SK-N-SH (cell line): ENCODE results near the gene LMBR1. TPM values are rescaled to one million over a fixed set of nuclear protein-coding genes. Genes with fewer than 3 reads are reported as not detected.
"Not testable (repeated sequence)": the region's sequence is repeated elsewhere in the genome, so short reads cannot be mapped to it uniquely, and the experiment has no call there.

Experiments
- CTCF ChIA-PET: fragments of 300-600, 350-600 bp; formaldehyde crosslinking; extraction: SDS; loops from one replicate; lab custom pipeline; 2021; lab: Yijun Ruan, JAX
- POLR2A ChIA-PET: fragments of 350-600 bp; sonication (Branson Sonifier 250); formaldehyde crosslinking; extraction: SDS; loops from one replicate; lab custom pipeline; 2020; ENCODE audit warnings: antibody characterized with exemption, inconsistent platforms; lab: Yijun Ruan, JAX
- DNase-seq: peaks from one replicate; pipeline ENCODE4 v3.0.0; 2012
- H2AFZ ChIP-seq: fragments of 200-600 bp; sonication (generic); 2 replicates; pipeline ENCODE4 v1.8.1; 2016; ENCODE audit warnings: antibody characterized with exemption, mild to moderate bottlenecking, low read depth
- H3F3A ChIP-seq: fragments of 200-600 bp; sonication (generic); replicated peaks from 2 replicates; pipeline ENCODE3; 2016; ENCODE audit warnings: antibody characterized with exemption, mild to moderate bottlenecking; ENCODE audit not compliant: insufficient read depth
- H3K27ac ChIP-seq, 2 experiments: fragments of 200-500 bp in 1 of 2; fragments of 200-600 bp in 1 of 2; sonication (Bioruptor generic) in 1 of 2; sonication (generic), shearing (Covaris generic) in 1 of 2; 2 replicates each; pipeline versions ENCODE4 v1.5.1 to v1.6.1; 2014 to 2016; ENCODE audit warnings: low read depth in 2 of 2, inconsistent platforms in 1 of 2, low read length in 1 of 2, mild to moderate bottlenecking in 1 of 2, mixed read lengths in 1 of 2
- H3K27me3 ChIP-seq: fragments of 200-600 bp; sonication (generic), shearing (Covaris generic); 2 replicates; pipeline ENCODE4 v1.6.1; 2016; ENCODE audit warnings: mixed run types; ENCODE audit not compliant: insufficient read depth
- H3K36me3 ChIP-seq, 2 experiments: fragments of 200-500 bp in 1 of 2; fragments of 200-600 bp in 1 of 2; sonication (Bioruptor generic) in 1 of 2; sonication (generic) in 1 of 2; replicated peaks in 1 of 2; 2 replicates each; pipeline versions ENCODE3 to v1.5.1; 2014 to 2016; ENCODE audit warnings: low read length in 1 of 2, mild to moderate bottlenecking in 1 of 2; ENCODE audit not compliant: insufficient read depth in 2 of 2, control insufficient read depth in 1 of 2
- H3K4me1 ChIP-seq, 2 experiments: fragments of 200-500 bp in 1 of 2; fragments of 200-600 bp in 1 of 2; sonication (Bioruptor generic) in 1 of 2; sonication (generic), shearing (Covaris generic) in 1 of 2; 2 replicates each; pipeline versions ENCODE4 v1.5.1 to v1.6.1; 2014 to 2016; ENCODE audit warnings: low read depth in 1 of 2, low read length in 1 of 2, mixed run types in 1 of 2; ENCODE audit not compliant: insufficient read depth in 2 of 2, control insufficient read depth in 1 of 2
- H3K4me2 ChIP-seq: fragments of 200-600 bp; sonication (generic), shearing (Covaris generic); 2 replicates; pipeline ENCODE4 v1.6.1; 2017; ENCODE audit warnings: mixed run types
- H3K4me3 ChIP-seq, 2 experiments: fragments of 200-500 bp in 1 of 2; fragments of 200-600 bp in 1 of 2; sonication (Bioruptor generic) in 1 of 2; sonication (generic), shearing (Covaris generic) in 1 of 2; 2 replicates each; pipeline versions ENCODE4 v1.5.1 to v1.8.1; 2014 to 2016; ENCODE audit warnings: low read depth in 2 of 2, inconsistent platforms in 1 of 2, low read length in 1 of 2, mild to moderate bottlenecking in 1 of 2, mixed read lengths in 1 of 2, moderate library complexity in 1 of 2
- H3K79me2 ChIP-seq: fragments of 200-600 bp; sonication (generic); 2 replicates; pipeline ENCODE4 v1.8.1; 2017; ENCODE audit warnings: mild to moderate bottlenecking; ENCODE audit not compliant: insufficient read depth
- H3K9ac ChIP-seq: fragments of 200-600 bp; sonication (generic); 2 replicates; pipeline ENCODE4 v1.6.1; 2017; ENCODE audit warnings: mixed run types
- H3K9me2 ChIP-seq: fragments of 200-600 bp; sonication (generic); 2 replicates; pipeline ENCODE4 v1.6.1; 2017; ENCODE audit warnings: mixed run types
- H3K9me3 ChIP-seq: fragments of 200-600 bp; sonication (generic); 2 replicates; pipeline ENCODE4 v1.6.1; 2017; ENCODE audit warnings: mixed run types, mild to moderate bottlenecking, moderate library complexity
- H4K20me1 ChIP-seq: fragments of 200-600 bp; sonication (generic); 2 replicates; pipeline ENCODE4 v1.6.1; 2017; ENCODE audit warnings: mild to moderate bottlenecking, mixed run types; ENCODE audit not compliant: insufficient read depth
- ELF1 ChIP-seq: IDR thresholded peaks from 2 replicates; pipeline ENCODE4 v1.4.0; 2012
- EP300 ChIP-seq, 2 experiments: IDR thresholded peaks; 2 replicates each; pipeline versions ENCODE4 v1.4.0 to v1.6.1; 2012; ENCODE audit warnings: borderline replicate concordance in 1 of 2, low read depth in 1 of 2, low read length in 1 of 2
- FOSL2 ChIP-seq: IDR thresholded peaks from 2 replicates; pipeline ENCODE4 v1.4.0; 2012; ENCODE audit warnings: low read depth, mild to moderate bottlenecking, moderate library complexity, borderline replicate concordance
- FOXM1 ChIP-seq: IDR thresholded peaks from 2 replicates; pipeline ENCODE4 v1.4.0; 2012; ENCODE audit warnings: low read depth, mild to moderate bottlenecking
- MEF2A ChIP-seq: IDR thresholded peaks from 2 replicates; pipeline ENCODE4 v1.4.0; 2012; ENCODE audit warnings: low read depth, borderline replicate concordance
- MXI1 ChIP-seq: IDR thresholded peaks from 2 replicates; pipeline ENCODE4 v1.6.1; 2012; ENCODE audit warnings: mild to moderate bottlenecking, low read depth, low read length, improper control_type of control experiment
- NFIC ChIP-seq: IDR thresholded peaks from 2 replicates; pipeline ENCODE4 v1.4.0; 2012; ENCODE audit warnings: borderline replicate concordance
- RXRA ChIP-seq: IDR thresholded peaks from 2 replicates; pipeline ENCODE4 v1.4.0; 2012; ENCODE audit warnings: low read depth, mild to moderate bottlenecking, borderline replicate concordance
- SIN3A ChIP-seq: IDR thresholded peaks from 2 replicates; pipeline ENCODE4 v1.6.1; 2012; ENCODE audit warnings: low read depth, mild to moderate bottlenecking, low read length, moderate library complexity, borderline replicate concordance
- TEAD4 ChIP-seq: IDR thresholded peaks from 2 replicates; pipeline ENCODE4 v1.4.0; 2012; ENCODE audit warnings: mild to moderate bottlenecking, borderline replicate concordance; ENCODE audit not compliant: insufficient read depth
- WGBS: methylation state at CpG from one replicate; pipeline ENCODE4 v1.1.6; 2017; ENCODE audit warnings: low lambda C conversion rate; 5-methylcytosine and 5-hydroxymethylcytosine counted together
- polyA plus RNA-seq, 3 experiments: library from polyadenylated mRNA; depleted of rRNA; stranded (reverse); fragments of >200 nt; gene quantifications; 2 replicates each; pipeline ENCODE4 v1.2.3, GENCODE V29; 2012

LMBR1 gene
- polyA plus RNA-seq, 1 of the 3 experiments (the other 2 are of a cell fraction): 24.6 TPM

- no peak for DNase-seq
- Histone ChIP-seq H3K4me1 (no peaks in the 10 kb centered on the region), H3K36me3 (peaks cover 0 to 23% of the 10 kb centered on the region in 2 experiments), H3K9me2 (no peaks in the 10 kb centered on the region), H3K4me3 (no peak overlapping the region), H3K9ac (no peak overlapping the region), H3K9me3 (0 out of 2 replicates have a peak, but pooled peaks cover 5% of the 10 kb centered on the region), H2AFZ (no peak overlapping the region), H3K4me2 (no peak overlapping the region)
- POLR2A ChIA-PET: no interaction called here
- TF ChIP-seq ELF1: no peak
- TF ChIP-seq RXRA: no peak
- no peak for TF ChIP-seq NFIC
- no peak for TF ChIP-seq FOSL2
- no peak for TF ChIP-seq TEAD4
- no peak for TF ChIP-seq EP300 (IDR thresholded peaks at IDR 0.05; ENCODE audit: borderline replicate concordance in 1 of 2, low read depth in 1 of 2, low read length in 1 of 2)
- TF ChIP-seq FOXM1: no peak
- no peak for TF ChIP-seq SIN3A
- no peak for TF ChIP-seq MEF2A
- TF ChIP-seq MXI1: no peak
- TF ChIP-seq, all 33 proteins: peak for 0
- no peaks in the 10 kb centered on the region for H3K27me3 ChIP-seq
- CTCF ChIA-PET: interaction anchor here (1.0 to 1.2 kb wide), 2 partner anchors 50 to 114 kb away, joined by 3 read pairs; no protein-coding TSS in a partner anchor
- H4K20me1 ChIP-seq: no peaks in the 10 kb centered on the region
- no peak overlapping the region for H3K27ac ChIP-seq
- H3K79me2 ChIP-seq: no peaks in the 10 kb centered on the region
- H3F3A ChIP-seq: no peaks in the 10 kb centered on the region
These were observed 190.6 kb downstream of the LMBR1 start for GRCh38 chr7:156702399-156702798.

GRCh38 chr7:156701787-156702186, 191.2 kb downstream of the LMBR1 start:
- DNase-seq, H4K20me1 ChIP-seq, H3K4me1 ChIP-seq, H3K27me3 ChIP-seq, POLR2A ChIA-PET, H3F3A ChIP-seq, H3K9ac ChIP-seq, H3K79me2 ChIP-seq, H3K9me2 ChIP-seq, H3K4me2 ChIP-seq, H3K27ac ChIP-seq, H3K9me3 ChIP-seq, H2AFZ ChIP-seq, H3K4me3 ChIP-seq: not testable (repeated sequence)
- CTCF ChIA-PET: interaction anchor here (1.0 kb wide), 1 partner anchor 50 kb away, joined by 3 read pairs; no protein-coding TSS in a partner anchor
- H3K36me3 ChIP-seq: peaks cover 0 to 23% of the 10 kb centered on the region in 2 experiments
- 89% methylated on average over 1 of the region's 1 CpG for WGBS

GRCh38 chr7:156698512-156698911, 194.5 kb downstream of the LMBR1 start:
- 100% methylated on average over 3 of the region's 4 CpGs for WGBS

GRCh38 chr7:156697283-156697682, 195.7 kb downstream of the LMBR1 start:
- H3K4me2 ChIP-seq, H3K4me1 ChIP-seq, H2AFZ ChIP-seq, DNase-seq, H3K9me2 ChIP-seq, H3K27ac ChIP-seq, H3F3A ChIP-seq, H4K20me1 ChIP-seq, H3K79me2 ChIP-seq, POLR2A ChIA-PET, H3K27me3 ChIP-seq, CTCF ChIA-PET, H3K4me3 ChIP-seq, H3K9ac ChIP-seq: not testable (repeated sequence)
- WGBS: 96% methylated on average over 9 of the region's 9 CpGs
- Histone ChIP-seq H3K36me3 (peaks cover 0 to 12% of the 10 kb centered on the region in 2 experiments), H3K9me3 (0 out of 2 replicates have a peak, but pooled peaks cover 12% of the 10 kb centered on the region)

More at GRCh38 chr7:156698512-156698911, 194.5 kb downstream of the LMBR1 start:
- H3K4me2 ChIP-seq, DNase-seq, H3K9me3 ChIP-seq, POLR2A ChIA-PET, H3K9ac ChIP-seq, H3K4me1 ChIP-seq, H2AFZ ChIP-seq, H3K79me2 ChIP-seq, H3F3A ChIP-seq, H3K4me3 ChIP-seq, H3K27ac ChIP-seq, H3K27me3 ChIP-seq, H4K20me1 ChIP-seq, H3K9me2 ChIP-seq: not testable (repeated sequence)
- CTCF ChIA-PET: interaction anchor here (0.9 kb wide), 1 partner anchor 65 kb away, joined by 3 read pairs; no protein-coding TSS in a partner anchor
- H3K36me3 ChIP-seq: peaks cover 0 to 18% of the 10 kb centered on the region in 2 experiments
